Hepatocyte (in vitro differentiated cells): ENCODE measurements around the gene DRG2.
A peak's percentile ranks its signal among the peaks of the same experiment; 100 is the strongest.

Experiments used
- EZH2 ChIP-seq: fragments of 200-600 bp; sonication (generic); IDR thresholded peaks from 2 replicates; pipeline ENCODE4 v1.6.1; 2016; ENCODE audit warnings: antibody characterized with exemption, mild to moderate bottlenecking, borderline replicate concordance
- EZH2phosphoT487 ChIP-seq: fragments of 200-600 bp; sonication (generic); IDR thresholded peaks from one replicate; pipeline ENCODE4 v1.6.1; 2018; ENCODE audit warnings: antibody characterized with exemption, mild to moderate bottlenecking, low read depth, moderate library complexity; ENCODE audit not compliant: unreplicated experiment, severe bottlenecking
- TF ChIP-seq, protein P1 (sequence below): fragments of 200-600 bp; sonication (generic); IDR thresholded peaks from 2 replicates; pipeline ENCODE4 v1.5.1; 2016; ENCODE audit warnings: antibody characterized with exemption, mild to moderate bottlenecking; ENCODE audit not compliant: poor library complexity

DNA sequence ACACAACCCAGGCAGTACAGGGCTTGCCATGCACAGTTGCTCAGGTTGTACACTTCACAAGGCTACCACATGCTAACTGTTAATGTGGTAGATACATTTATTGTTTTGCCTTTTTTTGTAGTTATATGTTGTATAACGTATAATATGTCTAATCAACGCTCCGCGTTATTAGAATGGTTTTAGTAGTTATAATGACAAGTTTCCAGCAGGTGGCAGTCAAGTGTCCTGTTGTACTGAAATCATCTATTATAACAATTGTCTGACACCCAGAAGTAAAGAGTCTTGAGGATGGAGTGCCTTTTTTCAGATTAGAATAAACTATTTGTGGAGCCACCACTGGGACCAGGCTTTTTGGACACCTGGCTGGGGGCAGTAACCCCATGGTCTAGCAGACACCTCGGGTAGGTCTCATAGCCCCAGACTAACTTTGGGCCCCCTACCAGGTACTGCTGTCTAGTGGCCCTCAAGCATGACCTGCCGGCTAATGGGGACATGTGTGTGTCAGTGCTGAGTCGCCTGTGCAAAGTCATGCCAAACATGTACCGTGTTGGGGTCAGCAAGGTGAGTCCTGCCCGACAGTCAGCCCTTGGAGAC is 53.6 kb downstream of the DRG2 start:
- TF ChIP-seq, protein P1, sequence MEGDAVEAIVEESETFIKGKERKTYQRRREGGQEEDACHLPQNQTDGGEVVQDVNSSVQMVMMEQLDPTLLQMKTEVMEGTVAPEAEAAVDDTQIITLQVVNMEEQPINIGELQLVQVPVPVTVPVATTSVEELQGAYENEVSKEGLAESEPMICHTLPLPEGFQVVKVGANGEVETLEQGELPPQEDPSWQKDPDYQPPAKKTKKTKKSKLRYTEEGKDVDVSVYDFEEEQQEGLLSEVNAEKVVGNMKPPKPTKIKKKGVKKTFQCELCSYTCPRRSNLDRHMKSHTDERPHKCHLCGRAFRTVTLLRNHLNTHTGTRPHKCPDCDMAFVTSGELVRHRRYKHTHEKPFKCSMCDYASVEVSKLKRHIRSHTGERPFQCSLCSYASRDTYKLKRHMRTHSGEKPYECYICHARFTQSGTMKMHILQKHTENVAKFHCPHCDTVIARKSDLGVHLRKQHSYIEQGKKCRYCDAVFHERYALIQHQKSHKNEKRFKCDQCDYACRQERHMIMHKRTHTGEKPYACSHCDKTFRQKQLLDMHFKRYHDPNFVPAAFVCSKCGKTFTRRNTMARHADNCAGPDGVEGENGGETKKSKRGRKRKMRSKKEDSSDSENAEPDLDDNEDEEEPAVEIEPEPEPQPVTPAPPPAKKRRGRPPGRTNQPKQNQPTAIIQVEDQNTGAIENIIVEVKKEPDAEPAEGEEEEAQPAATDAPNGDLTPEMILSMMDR, result peak; percentile 67
- no peak for TF ChIP-seq EZH2
- no peak for TF ChIP-seq EZH2phosphoT487
